GM06990 (cell line): ENCODE data around the gene WFIKKN1.

Source experiments
- DNase-seq: peaks from one replicate; pipeline ENCODE4 v3.0.0-alpha.2; 2011; ENCODE audit not compliant: insufficient read length; ENCODE audit errors: extremely low read depth
- H3K27me3 ChIP-seq: replicated peaks from 2 replicates; pipeline ENCODE4 v1.6.0; 2011; ENCODE audit warnings: low read length; ENCODE audit not compliant: control insufficient read depth, insufficient read depth
- H3K36me3 ChIP-seq: 2 replicates; pipeline ENCODE4 v1.5.1; 2011; ENCODE audit warnings: low read length; ENCODE audit not compliant: control insufficient read depth, insufficient read depth
- H3K4me3 ChIP-seq: replicated peaks from 2 replicates; pipeline ENCODE4 v1.5.1; 2011; ENCODE audit warnings: low read depth, mild to moderate bottlenecking, control low read depth, low read length
- CTCF ChIP-seq: IDR thresholded peaks from 2 replicates; pipeline ENCODE4 v1.5.1; 2011; ENCODE audit warnings: low read length, control low read depth, mild to moderate bottlenecking, inconsistent platforms; ENCODE audit not compliant: insufficient read depth, poor library complexity, severe bottlenecking

Gene WFIKKN1, protein sequence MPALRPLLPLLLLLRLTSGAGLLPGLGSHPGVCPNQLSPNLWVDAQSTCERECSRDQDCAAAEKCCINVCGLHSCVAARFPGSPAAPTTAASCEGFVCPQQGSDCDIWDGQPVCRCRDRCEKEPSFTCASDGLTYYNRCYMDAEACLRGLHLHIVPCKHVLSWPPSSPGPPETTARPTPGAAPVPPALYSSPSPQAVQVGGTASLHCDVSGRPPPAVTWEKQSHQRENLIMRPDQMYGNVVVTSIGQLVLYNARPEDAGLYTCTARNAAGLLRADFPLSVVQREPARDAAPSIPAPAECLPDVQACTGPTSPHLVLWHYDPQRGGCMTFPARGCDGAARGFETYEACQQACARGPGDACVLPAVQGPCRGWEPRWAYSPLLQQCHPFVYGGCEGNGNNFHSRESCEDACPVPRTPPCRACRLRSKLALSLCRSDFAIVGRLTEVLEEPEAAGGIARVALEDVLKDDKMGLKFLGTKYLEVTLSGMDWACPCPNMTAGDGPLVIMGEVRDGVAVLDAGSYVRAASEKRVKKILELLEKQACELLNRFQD

DNA sequence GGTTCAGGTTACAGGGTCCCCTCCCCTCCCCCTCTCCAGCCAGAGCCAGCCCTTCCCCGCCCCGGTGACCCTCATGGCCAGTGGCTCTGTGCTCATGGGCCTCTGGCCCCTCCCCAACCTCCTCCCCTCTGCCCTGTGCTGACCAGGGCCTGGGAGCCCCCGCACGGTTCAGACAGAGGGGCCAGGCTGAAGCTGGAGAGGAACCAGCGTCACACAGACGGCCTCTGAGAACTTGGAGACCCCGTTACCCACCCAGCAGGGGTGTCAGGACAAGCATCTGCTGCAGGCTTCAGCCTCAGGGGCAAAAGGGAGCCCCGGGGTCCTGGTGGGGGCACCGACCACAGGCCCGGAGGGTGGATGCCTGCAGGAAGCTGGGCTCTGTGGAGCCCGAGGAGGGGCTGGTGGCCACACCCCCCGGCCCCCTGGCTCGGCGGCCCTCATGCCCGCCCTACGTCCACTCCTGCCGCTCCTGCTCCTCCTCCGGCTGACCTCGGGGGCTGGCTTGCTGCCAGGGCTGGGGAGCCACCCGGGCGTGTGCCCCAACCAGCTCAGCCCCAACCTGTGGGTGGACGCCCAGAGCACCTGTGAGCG lies at the start of gene WFIKKN1:
Gene WFIKKN1 (plus strand): TSS at position 171 of the 591 bp plus-strand sequence. CDS start 269 bp downstream, at position 440.
- Histone ChIP-seq H3K4me3 (no peak within 1 kb of the TSS), H3K36me3 (peaks cover 4% of the 10 kb centered on the region; the same call in 1 of the 2 replicates), H3K27me3 (no peaks in the 10 kb centered on the region)
- DNase-seq = no peak
- TF ChIP-seq CTCF = no peak

DNA sequence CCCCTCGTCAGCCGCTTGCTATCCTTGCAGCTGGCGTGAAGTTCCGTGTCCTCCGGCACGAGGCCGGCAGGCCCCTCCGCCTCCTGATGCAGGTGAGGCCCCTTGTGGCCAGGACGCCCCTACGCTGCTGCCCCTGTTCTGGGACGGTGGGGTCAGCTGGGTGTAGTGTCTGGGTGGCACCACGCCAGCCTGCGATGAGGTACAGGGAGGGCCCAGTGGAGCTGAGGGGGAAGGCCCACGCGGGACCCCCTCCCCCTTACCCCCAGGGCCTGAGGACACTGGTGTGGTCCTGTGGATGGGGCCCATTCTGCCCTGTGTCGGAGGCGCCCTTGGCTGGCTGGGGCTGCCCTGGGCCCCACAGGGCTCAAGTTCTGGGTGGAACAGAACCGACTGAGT lies 48.6 kb upstream of the WFIKKN1 start:
- no peaks in the 10 kb centered on the region for H3K27me3 ChIP-seq
- no peak overlapping the region for H3K4me3 ChIP-seq
- no peaks in the 10 kb centered on the region; the same call in 1 of the 2 replicates for H3K36me3 ChIP-seq
- DNase-seq = no peak
- no peak for TF ChIP-seq CTCF

GRCh38 chr16:582614-583331 lies 48.0 kb upstream of the WFIKKN1 start:
- Histone ChIP-seq H3K36me3 (no peaks in the 10 kb centered on the region; the same call in 1 of the 2 replicates), H3K27me3 (no peaks in the 10 kb centered on the region), H3K4me3 (no peak overlapping the region)
- no peak for DNase-seq
- no peak for TF ChIP-seq CTCF

- Histone ChIP-seq H3K27me3 (no peaks in the 10 kb centered on the region), H3K36me3 (no peaks in the 10 kb centered on the region; the same call in 1 of the 2 replicates), H3K4me3 (no peak overlapping the region)
- DNase-seq = no peak
- no peak for TF ChIP-seq CTCF
Observed at GRCh38 chr16:583470-583814, 47.3 kb upstream of the WFIKKN1 start.

DNA sequence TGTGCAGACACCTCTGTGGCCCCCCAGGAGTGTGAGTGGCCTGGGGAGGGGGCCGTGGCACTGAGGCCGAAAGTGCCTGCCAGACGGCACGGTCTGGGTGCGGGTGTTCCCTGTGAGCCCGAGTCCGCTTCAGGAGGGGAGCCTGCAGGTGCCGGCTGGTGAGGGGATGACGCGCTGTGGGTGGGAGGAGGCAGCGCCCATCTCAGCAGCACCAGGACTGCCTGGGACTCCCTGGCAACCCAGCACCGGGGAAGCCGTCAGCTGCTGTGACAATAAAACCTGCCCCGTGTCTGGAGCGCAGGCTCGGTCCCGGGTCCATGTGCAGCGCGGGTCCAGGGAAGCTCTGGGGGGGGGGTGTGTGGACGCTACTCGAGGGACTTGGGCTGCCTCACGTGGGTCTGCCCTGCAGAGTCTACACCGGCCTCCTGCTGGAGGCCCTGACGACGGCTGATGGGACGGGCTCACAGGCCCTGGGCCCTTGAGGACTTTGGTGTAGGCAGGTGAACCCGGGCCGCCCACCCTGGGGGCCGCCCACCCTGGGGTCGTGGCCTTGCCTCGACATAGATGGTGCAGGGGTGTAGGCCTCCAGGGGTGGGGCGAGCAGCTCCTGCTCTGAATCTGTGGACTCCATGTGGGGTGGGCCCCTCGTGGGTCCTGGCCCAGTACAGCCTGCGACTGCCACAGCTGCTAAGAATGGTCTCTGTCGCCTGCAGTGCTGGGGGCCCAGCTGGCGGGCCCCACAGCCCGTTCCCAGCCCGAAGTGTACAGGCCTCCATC lies 46.8 kb upstream of the WFIKKN1 start:
- H3K27me3 ChIP-seq = no peaks in the 10 kb centered on the region
- H3K36me3 ChIP-seq = no peaks in the 10 kb centered on the region; the same call in 1 of the 2 replicates
- no peak for TF ChIP-seq CTCF
- no peak for DNase-seq
- no peak overlapping the region for H3K4me3 ChIP-seq
